Karpas-422 (cell line): ENCODE results near the gene NPTXR. TPM values are rescaled to one million over a fixed set of nuclear protein-coding genes. Genes with fewer than 3 reads are reported as not detected.

Source experiments
- DNase-seq: peaks from one replicate; pipeline ENCODE4 v3.0.0-alpha.2; 2015
- H2AFZ ChIP-seq: fragments of 200-600 bp; sonication (generic); 2 replicates; pipeline ENCODE4 v1.6.1; 2014; ENCODE audit warnings: antibody characterized with exemption, low read length, mixed read lengths
- H3K27ac ChIP-seq: fragments of 200-600 bp; sonication (generic); 2 replicates; pipeline ENCODE4 v1.5.1; 2014; ENCODE audit warnings: mild to moderate bottlenecking, low read length, moderate library complexity
- H3K27me3 ChIP-seq: fragments of 200-600 bp; sonication (generic); 2 replicates; pipeline ENCODE4 v1.6.1; 2014; ENCODE audit warnings: low read length, mixed read lengths
- H3K36me3 ChIP-seq: fragments of 200-600 bp; sonication (generic); 2 replicates; pipeline ENCODE4 v1.6.1; 2014; ENCODE audit warnings: low read length, mixed read lengths; ENCODE audit not compliant: insufficient read depth
- H3K4me1 ChIP-seq: fragments of 200-600 bp; sonication (generic); 2 replicates; pipeline ENCODE4 v1.6.1; 2014; ENCODE audit warnings: mild to moderate bottlenecking, low read length, mixed read lengths
- H3K4me2 ChIP-seq: fragments of 200-600 bp; sonication (generic); 2 replicates; pipeline ENCODE4 v1.6.1; 2014; ENCODE audit warnings: low read length, low read depth, mild to moderate bottlenecking; ENCODE audit not compliant: poor library complexity, severe bottlenecking
- H3K4me3 ChIP-seq: fragments of 200-600 bp; sonication (generic); 2 replicates; pipeline ENCODE4 v1.5.1; 2014; ENCODE audit warnings: mild to moderate bottlenecking, antibody characterized with exemption, low read length, mixed read lengths
- H3K79me2 ChIP-seq: fragments of 200-600 bp; sonication (generic); 2 replicates; pipeline ENCODE4 v1.6.1; 2014; ENCODE audit warnings: mild to moderate bottlenecking, low read length, mixed read lengths
- H3K9ac ChIP-seq: fragments of 200-600 bp; sonication (generic); 2 replicates; pipeline ENCODE4 v1.6.0; 2014; ENCODE audit warnings: low read length
- H3K9me2 ChIP-seq: fragments of 200-600 bp; sonication (generic), shearing (Covaris generic); replicated peaks from 2 replicates; pipeline ENCODE4 v1.6.0; 2014; ENCODE audit warnings: mild to moderate bottlenecking, low read length, moderate library complexity; ENCODE audit not compliant: insufficient read depth
- H3K9me3 ChIP-seq: fragments of 300-700, 200-600 bp; sonication (generic); 2 replicates; pipeline ENCODE4 v1.6.1; 2014; ENCODE audit warnings: low read length, mixed read lengths
- H4K20me1 ChIP-seq: fragments of 200-600 bp; sonication (generic); 2 replicates; pipeline ENCODE4 v1.6.1; 2014; ENCODE audit warnings: mild to moderate bottlenecking, antibody characterized with exemption, low read length, low read depth; ENCODE audit not compliant: insufficient read depth
- total RNA-seq: library from RNA; depleted of rRNA; stranded (reverse); fragments of >200 nt; shearing (Covaris generic); gene quantifications from 2 replicates; pipeline ENCODE4 v1.2.3, GENCODE V29; 2014; ENCODE audit warnings: low replicate concordance

Gene NPTXR
- total RNA-seq, 1 experiment from 2014 or later = not detected

DNA sequence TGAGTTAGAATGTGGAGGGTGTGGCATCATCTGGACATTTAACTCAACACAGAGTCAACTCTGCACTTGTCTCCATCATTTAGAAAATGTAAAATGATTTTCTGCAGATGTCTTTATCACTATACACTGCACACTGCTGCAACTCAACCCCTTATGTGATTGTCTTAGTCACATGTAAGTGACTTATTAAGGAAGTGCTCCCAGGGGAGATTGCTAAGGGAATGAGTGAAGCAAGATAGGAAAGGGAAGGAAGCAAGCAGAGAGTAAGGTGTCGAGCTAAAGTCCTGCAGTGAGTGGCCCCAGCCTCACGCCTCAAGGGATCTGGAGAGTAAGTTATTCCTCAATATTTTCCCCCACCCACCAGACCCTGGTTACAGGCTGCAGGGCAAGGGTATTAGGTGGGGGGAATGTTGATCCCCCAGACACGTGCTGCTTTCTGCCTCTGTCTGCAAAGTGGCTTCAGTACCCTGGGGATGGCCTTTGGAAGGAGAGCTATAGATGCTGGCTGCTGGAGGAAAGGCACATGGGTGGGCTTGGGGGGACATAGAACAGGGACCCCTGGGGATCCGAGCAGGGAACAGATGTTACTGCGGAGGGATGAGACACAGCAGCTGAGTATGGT is 35.4 kb upstream of the NPTXR start:
- Histone ChIP-seq H4K20me1 (no peaks in the 10 kb centered on the region), H3K9me2 (no peaks in the 10 kb centered on the region), H3K4me3 (no peak overlapping the region), H3K27me3 (peaks cover 3% of the 10 kb centered on the region; the same call in 1 of the 2 replicates), H3K4me2 (no peak overlapping the region), H3K36me3 (no peaks in the 10 kb centered on the region), H2AFZ (no peak overlapping the region), H3K79me2 (no peaks in the 10 kb centered on the region), H3K4me1 (no peaks in the 10 kb centered on the region), H3K9ac (no peak overlapping the region), H3K27ac (no peak overlapping the region), H3K9me3 (no peaks in the 10 kb centered on the region)
- no peak for DNase-seq

DNA sequence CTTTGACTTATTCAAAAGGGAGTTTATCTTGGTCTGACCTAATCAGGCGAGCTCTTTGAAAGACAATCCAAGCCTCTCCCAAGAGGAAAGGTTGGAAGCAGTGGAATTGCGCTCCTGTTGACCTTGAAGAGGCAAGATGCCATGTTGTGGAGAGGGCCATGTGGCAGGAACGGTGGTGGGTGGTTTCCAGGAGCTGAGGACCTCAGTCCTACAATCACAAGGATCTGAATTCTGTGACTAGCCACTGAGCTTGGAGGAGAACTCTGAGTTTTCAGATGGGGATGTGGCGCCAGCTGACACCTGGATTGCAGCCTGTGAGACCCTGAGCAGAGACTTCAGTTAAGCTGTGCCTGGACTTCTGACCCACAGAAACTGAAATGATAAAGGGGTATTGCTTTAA is 34.2 kb upstream of the NPTXR start:
- no peaks in the 10 kb centered on the region for H3K9me2 ChIP-seq
- no peak overlapping the region for H2AFZ ChIP-seq
- H3K27me3 ChIP-seq = peaks cover 3% of the 10 kb centered on the region; the same call in 1 of the 2 replicates
- no peaks in the 10 kb centered on the region for H3K9me3 ChIP-seq
- H3K79me2 ChIP-seq = no peaks in the 10 kb centered on the region
- H3K4me1 ChIP-seq = peaks cover 7% of the 10 kb centered on the region
- DNase-seq = no peak
- H3K27ac ChIP-seq = no peak overlapping the region
- no peaks in the 10 kb centered on the region for H4K20me1 ChIP-seq
- H3K9ac ChIP-seq = no peak overlapping the region
- no peak overlapping the region for H3K4me2 ChIP-seq
- no peak overlapping the region for H3K4me3 ChIP-seq
- no peaks in the 10 kb centered on the region for H3K36me3 ChIP-seq

DNA sequence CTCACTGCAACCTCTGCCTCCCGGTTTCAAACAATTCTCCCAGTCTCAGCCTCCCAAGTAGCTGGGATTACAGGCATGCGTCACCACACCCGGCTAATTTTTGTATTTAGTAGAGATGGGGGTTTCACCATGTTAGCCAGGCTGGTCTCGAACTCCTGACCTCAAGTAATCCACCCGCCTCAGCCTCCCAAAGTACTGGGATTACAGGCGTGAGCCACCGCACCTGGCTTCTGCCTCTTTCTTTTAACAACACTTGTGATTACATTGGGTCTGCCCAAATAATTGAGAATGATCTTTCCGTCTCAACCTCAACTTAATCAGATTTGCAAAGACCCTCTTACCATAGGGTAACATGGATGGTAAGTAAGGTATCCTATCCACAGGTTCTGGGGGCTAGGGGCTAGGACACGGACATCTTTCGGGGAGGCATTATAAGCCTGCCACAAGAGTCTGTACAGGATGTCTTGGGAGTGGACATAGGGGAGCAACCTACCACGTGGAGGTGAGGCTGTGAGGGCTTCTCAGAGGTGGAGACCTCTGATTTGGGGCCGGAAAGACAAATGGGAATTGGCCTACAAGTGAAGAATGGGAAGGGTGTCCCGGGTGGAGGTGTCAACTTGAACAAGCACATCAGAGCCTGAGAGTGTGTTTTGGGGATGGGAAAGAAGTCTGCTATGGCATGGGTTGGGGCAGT is 30.8 kb upstream of the NPTXR start:
- DNase-seq = no peak
- no peak overlapping the region for H3K27ac ChIP-seq
- no peaks in the 10 kb centered on the region for H3K9me2 ChIP-seq
- peaks cover 5% of the 10 kb centered on the region; the same call in 1 of the 2 replicates for H4K20me1 ChIP-seq
- peaks cover 20% of the 10 kb centered on the region for H3K79me2 ChIP-seq
- H2AFZ ChIP-seq = no peak overlapping the region
- no peak overlapping the region for H3K9ac ChIP-seq
- peaks cover 4% of the 10 kb centered on the region for H3K36me3 ChIP-seq
- no peaks in the 10 kb centered on the region for H3K9me3 ChIP-seq
- H3K27me3 ChIP-seq = no peaks in the 10 kb centered on the region
- no peak overlapping the region for H3K4me2 ChIP-seq
- peaks cover 28% of the 10 kb centered on the region for H3K4me1 ChIP-seq
- no peak overlapping the region for H3K4me3 ChIP-seq

DNA sequence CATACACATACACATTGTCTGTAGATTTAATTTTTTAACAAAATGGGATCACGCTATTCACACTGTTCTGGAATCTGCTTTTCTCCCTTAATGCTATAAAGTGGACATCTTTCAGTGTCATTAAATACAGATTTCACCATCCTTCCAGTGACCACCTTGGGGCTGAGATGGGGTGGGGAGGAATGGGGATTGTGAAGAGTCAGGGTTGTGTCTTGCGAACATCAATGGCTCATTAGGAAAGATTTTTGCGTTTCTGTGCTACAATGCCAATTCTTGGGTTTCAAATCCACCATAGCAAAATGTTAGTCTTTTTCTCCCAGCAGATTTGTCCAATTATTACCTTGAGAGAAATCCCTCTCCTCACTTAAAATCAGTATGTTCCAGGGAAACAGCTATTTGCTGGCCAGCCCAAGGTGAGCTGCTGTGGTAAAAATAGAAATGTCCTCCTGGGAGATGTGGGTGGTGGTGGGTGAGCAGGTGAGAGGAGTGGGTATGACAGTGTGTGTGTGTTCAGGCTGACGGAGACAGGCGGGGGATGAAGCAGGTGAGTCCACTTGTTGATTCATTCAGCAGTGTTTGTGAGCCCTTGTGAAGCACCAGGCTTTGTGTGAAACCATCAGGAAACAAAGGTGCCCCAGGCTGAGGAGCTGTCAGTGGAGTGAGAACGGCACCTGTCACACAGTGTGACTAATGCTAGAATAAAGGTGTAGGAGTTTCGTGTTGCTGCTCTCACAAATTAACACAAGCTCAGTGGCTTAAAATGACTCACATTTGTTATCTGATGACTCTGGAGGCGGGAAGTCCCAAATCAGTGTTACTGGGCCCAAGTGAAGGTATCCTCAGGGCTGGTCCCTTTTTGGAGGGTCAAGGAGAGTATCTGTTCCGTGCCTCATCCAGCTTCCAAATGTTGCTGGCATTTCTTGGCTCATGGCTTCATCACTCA is 29.9 kb upstream of the NPTXR start:
- Histone ChIP-seq H4K20me1 (peaks cover 8% of the 10 kb centered on the region; the same call in 1 of the 2 replicates), H3K9me3 (no peaks in the 10 kb centered on the region), H3K36me3 (peaks cover 11% of the 10 kb centered on the region), H2AFZ (0 out of 2 replicates have a peak overlapping the region, but pooled peaks have one; percentile 99), H3K4me2 (peak overlapping the region; percentile 99), H3K4me3 (no peak overlapping the region; the same call in 1 of the 2 replicates), H3K9ac (no peak overlapping the region), H3K4me1 (peaks cover 37% of the 10 kb centered on the region), H3K79me2 (peaks cover 23% of the 10 kb centered on the region), H3K27ac (no peak overlapping the region), H3K9me2 (no peaks in the 10 kb centered on the region), H3K27me3 (no peaks in the 10 kb centered on the region)
- DNase-seq = no peak

DNA sequence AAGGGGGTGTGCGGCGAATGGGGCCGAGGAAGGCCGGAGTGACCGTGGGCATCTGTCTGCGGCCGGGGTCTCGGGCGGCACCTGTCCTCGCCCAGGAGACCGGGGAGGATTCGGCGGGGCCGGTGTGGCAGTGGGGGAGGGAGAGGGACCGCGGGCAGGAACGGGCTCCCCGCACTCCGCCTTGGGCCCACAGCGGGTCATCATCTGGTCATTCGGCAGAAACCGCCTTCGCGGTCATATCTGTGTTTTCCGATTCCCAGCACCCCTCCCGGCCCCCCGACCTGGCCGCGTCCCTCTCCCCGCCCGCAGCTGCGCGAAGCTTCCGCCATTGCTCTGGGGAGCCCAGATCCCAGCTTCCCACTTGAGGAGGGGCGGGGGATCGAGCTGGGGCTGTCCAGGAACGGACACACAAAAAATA is 29.0 kb upstream of the NPTXR start:
- Histone ChIP-seq H3K36me3 (peaks cover 20% of the 10 kb centered on the region), H3K4me3 (peak overlapping the region; percentile 68), H3K4me1 (peaks cover 41% of the 10 kb centered on the region), H2AFZ (peak overlapping the region; percentile 99), H3K27ac (no peak overlapping the region), H3K9me2 (no peaks in the 10 kb centered on the region), H3K79me2 (peaks cover 23% of the 10 kb centered on the region), H3K4me2 (peak overlapping the region; percentile 99), H3K27me3 (no peaks in the 10 kb centered on the region), H3K9me3 (no peaks in the 10 kb centered on the region), H3K9ac (peak overlapping the region; percentile 78), H4K20me1 (peaks cover 16% of the 10 kb centered on the region)
- DNase-seq = no peak

DNA sequence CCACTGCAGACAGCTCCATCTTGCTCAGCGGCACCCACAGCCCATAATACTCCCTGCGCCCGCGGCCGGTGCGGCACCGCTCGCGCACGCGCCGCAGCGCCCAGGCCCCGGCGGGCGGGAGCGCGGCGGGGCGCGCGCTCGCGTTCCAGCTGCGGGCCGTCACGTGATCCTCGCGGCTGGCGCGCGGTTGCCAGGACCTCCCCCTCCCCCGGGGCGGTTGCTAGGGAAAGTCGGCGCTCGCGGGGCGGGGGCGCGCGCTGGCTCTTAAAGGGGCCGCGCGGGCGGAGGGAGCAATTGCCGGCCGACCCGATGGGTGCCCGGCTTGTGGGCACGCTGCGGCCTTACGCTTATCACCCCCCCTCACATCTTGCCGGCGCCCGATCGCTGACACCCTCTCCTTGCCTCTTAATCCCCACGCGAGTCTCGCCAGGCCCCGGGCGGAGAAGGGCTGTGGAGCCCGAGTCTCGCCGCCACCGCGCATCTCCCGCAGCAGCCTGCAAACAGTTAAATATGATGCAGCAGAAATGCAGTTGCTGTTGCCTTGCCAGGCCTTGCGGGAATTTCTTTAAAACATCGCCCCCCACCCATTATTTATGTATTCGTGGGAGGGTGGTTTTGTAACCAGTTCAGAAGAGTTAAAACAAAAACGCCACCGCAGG is 28.5 kb upstream of the NPTXR start, which contains the start of gene CBX6:
TSS of gene CBX6 (minus strand) at position 45 of the 659 bp plus-strand sequence. CDS start at position 19, 26 bp downstream.
- H3K9me3 ChIP-seq = no peaks in the 10 kb centered on the region
- peaks cover 25% of the 10 kb centered on the region for H3K36me3 ChIP-seq
- H3K27ac ChIP-seq = peak within 1 kb of the TSS; percentile 72
- peak within 1 kb of the TSS; percentile 99 for H3K4me2 ChIP-seq
- peak within 1 kb of the TSS; percentile 95 for H3K9ac ChIP-seq
- peak within 1 kb of the TSS; percentile 98 for H3K4me3 ChIP-seq
- peaks cover 21% of the 10 kb centered on the region for H4K20me1 ChIP-seq
- H3K9me2 ChIP-seq = no peaks in the 10 kb centered on the region
- H3K79me2 ChIP-seq = peaks cover 23% of the 10 kb centered on the region
- no peaks in the 10 kb centered on the region for H3K27me3 ChIP-seq
- peak; percentile 97 for DNase-seq
- peaks cover 41% of the 10 kb centered on the region for H3K4me1 ChIP-seq
- H2AFZ ChIP-seq = peak within 1 kb of the TSS; percentile 99

DNA sequence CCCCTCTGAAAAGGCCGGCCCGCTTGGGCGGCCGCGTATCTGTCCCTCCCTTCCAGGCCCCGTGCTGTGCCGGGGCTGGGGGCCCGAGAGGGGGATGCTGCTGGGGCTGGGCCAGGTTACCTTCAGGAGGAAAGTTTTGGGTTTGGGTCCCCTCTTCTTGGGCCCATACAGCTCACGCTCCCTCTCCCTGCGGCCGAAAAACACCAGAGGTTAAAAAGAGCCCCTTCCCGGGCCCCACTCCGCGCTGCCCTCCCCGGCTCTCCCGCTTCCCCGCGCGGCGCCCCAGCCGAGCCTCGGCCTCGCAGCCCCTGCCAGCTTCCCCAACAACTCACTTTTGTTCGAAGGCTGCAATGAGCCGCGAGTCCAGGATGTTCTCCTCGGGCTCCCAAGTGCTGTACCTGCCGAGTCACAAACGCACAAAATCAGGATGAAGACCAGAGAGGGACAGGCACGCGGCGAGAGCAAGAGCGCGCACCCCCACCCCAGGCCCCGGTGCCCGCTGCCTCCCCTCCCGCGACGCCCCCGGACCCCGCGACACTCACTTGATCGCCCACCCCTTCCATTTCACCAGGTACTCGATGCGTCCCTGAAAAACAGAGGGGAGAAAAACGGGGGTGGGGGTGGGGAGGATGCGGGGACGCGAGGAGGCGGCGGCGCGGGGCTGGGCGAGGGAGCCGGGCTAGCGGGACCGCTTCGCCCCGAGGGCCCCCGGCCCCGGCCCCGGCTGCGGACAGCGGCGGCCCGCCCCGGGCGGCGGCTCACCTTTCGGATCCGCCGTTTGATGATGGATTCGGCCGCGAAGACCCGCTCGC is 27.7 kb upstream of the NPTXR start:
- Histone ChIP-seq H3K36me3 (peaks cover 26% of the 10 kb centered on the region), H3K27me3 (no peaks in the 10 kb centered on the region), H2AFZ (peak overlapping the region; percentile 29; the same call in 1 of the 2 replicates), H3K9me2 (no peaks in the 10 kb centered on the region), H3K4me2 (peak overlapping the region; percentile 96), H3K9ac (peak overlapping the region; percentile 95), H4K20me1 (peaks cover 23% of the 10 kb centered on the region), H3K4me3 (peak overlapping the region; percentile 98), H3K9me3 (no peaks in the 10 kb centered on the region), H3K4me1 (peaks cover 41% of the 10 kb centered on the region), H3K79me2 (peaks cover 23% of the 10 kb centered on the region), H3K27ac (peak overlapping the region; percentile 72)
- peak; percentile 70 for DNase-seq
